ENCODE measurements around the gene FIBP.

Gene FIBP

GRCh38 chr11:65843811-65844210 is 44.5 kb downstream of the FIBP start:
- DNase-seq (ENCODE audit: low spot score): no peak
- no peak for TF ChIP-seq CTCF (IDR thresholded peaks at IDR 0.05; ENCODE audit: borderline replicate concordance, control extremely low read depth, extremely low read depth, insufficient read depth, missing control alignments)
- in situ Hi-C loops (cut with MboI; ENCODE audit: low sequenced_read_pairs, unreplicated experiment): no loop called here

- in situ Hi-C loops (cut with MboI; ENCODE audit: low sequenced_read_pairs, unreplicated experiment): no loop called here
- TF ChIP-seq CTCF (IDR thresholded peaks at IDR 0.05; ENCODE audit: borderline replicate concordance, control extremely low read depth, extremely low read depth, insufficient read depth, missing control alignments): no peak
- DNase-seq (ENCODE audit: low spot score): no peak
Measured at GRCh38 chr11:65842144-65842543, 46.1 kb downstream of the FIBP start.

GRCh38 chr11:65834202-65834601 is 54.1 kb downstream of the FIBP start:
- in situ Hi-C loops (cut with MboI; ENCODE audit: low sequenced_read_pairs, unreplicated experiment): no loop called here
- DNase-seq (ENCODE audit: low spot score): no peak
- no peak for TF ChIP-seq CTCF (IDR thresholded peaks at IDR 0.05; ENCODE audit: borderline replicate concordance, control extremely low read depth, extremely low read depth, insufficient read depth, missing control alignments)
